Esophagus squamous epithelium (tissue), 5 donors: Measurements from ENCODE around the gene WNT1. TPM values are rescaled to one million over a fixed set of nuclear protein-coding genes. Genes with fewer than 3 reads are reported as not detected.

Experiments used
- DNase-seq: peaks from one replicate; lab custom pipeline; 2025; lab: John Stamatoyannopoulos, UW
- H3K27ac ChIP-seq, 4 donors: fragments of 200-600 bp; sonication (generic); one replicate each; pipeline ENCODE4 v1.5.1; 2016 to 2019; ENCODE audit warnings: mild to moderate bottlenecking in 1 of 4
- H3K27me3 ChIP-seq, 4 donors: fragments of 200-600 bp; sonication (generic); 1 replicate in 3 of 4; 2 replicates in 1 of 4; pipeline versions ENCODE4 v1.5.1 to v1.6.0; 2017 to 2021; ENCODE audit warnings: antibody characterized with exemption in 1 of 4
- H3K36me3 ChIP-seq, 3 donors: fragments of 200-600 bp; sonication (generic); one replicate each; pipeline ENCODE4 v1.5.1; 2016 to 2019
- H3K4me1 ChIP-seq, 3 donors: fragments of 200-600 bp; sonication (generic); one replicate each; pipeline ENCODE4 v1.5.1; 2017 to 2019
- H3K4me3 ChIP-seq, 4 donors: fragments of 200-600 bp; sonication (generic); 1 replicate in 3 of 4; 2 replicates in 1 of 4; pipeline ENCODE4 v1.5.1; 2016 to 2019; ENCODE audit warnings: mild to moderate bottlenecking in 2 of 4, moderate library complexity in 1 of 4
- H3K9me3 ChIP-seq, 3 donors: fragments of 200-600 bp; sonication (generic); one replicate each; pipeline ENCODE4 v1.5.1; 2016 to 2019
- POLR2A ChIP-seq, 4 donors: fragments of 450-650 bp; IDR thresholded peaks; one replicate each; pipeline ENCODE4 v1.6.1; 2017; ENCODE audit warnings: antibody characterized with exemption in 4 of 4, mild to moderate bottlenecking in 4 of 4, moderate library complexity in 3 of 4
- WGBS, 2 donors: methylation state at CpG; one replicate each; pipeline ENCODE4 v1.1.5; 2018; 5-methylcytosine and 5-hydroxymethylcytosine counted together
- intact Hi-C: fragments of 100-400 bp; cut with DNase I; formaldehyde crosslinking; loops from one replicate; pipeline ENCODE4 v1.15.0; 2022
- total RNA-seq, 4 donors: library from RNA; depleted of rRNA; stranded (reverse); fragments of >200 nt; gene quantifications; one replicate each; pipeline ENCODE4 v1.1.0, GENCODE V29; 2016
- TF ChIP-seq, protein P1 (sequence below), 6 experiments: fragments of 450-650 bp in 4 of 6; fragments of 200-600 bp in 2 of 6; sonication (generic) in 2 of 6; IDR thresholded peaks; one replicate each; pipeline ENCODE4 v1.5.1; 2016 to 2019; ENCODE audit warnings: antibody characterized with exemption in 6 of 6, mild to moderate bottlenecking in 4 of 6, moderate library complexity in 4 of 6
- donor health status: DM: yes; HTN: yes; CAD: no.

The WNT1 gene
- total RNA-seq, 4 donors from 2014 or later, result 0.41 TPM; not detected in 3

DNA sequence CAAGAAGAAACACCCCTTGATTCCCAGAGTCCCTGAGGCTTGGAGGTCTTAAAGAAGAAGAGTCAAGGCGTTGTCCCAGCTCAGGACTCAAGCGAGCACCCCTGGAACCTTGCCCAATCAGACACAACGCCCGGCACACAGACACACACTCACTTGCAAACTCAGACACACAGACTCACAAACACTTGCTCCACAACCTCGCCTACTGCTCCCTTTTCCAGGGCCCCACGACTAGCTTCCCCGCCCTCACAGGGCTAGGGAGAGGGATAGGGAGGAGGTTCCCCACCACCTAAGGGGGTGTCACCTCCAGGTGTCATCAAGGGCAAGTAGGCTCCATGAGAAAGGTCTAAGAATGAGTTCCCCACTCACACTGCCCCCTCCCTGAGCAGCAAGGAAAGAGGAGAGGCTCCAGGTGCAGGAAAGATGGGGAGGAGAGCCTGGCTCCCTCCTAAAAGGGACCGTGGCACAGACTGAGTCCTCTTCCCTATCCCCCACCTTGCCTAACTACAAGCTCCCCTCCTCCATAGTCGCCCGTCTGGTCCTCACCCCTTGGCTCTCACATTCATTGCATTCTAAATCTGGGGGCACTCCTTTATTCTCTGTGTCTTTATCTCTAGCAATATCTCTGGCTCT, 7.3 kb upstream of the WNT1 start:
- Histone ChIP-seq H3K27me3 (peaks cover 0 to 70% (median 21%) of the 10 kb centered on the region in 4 donors), H3K4me3 (peak overlapping the region in 3 of 4 donors; percentile 38 to 63 (median 40)), H3K4me1 (peaks cover 26 to 51% (median 31%) of the 10 kb centered on the region in 3 donors), H3K9me3 (no peaks in the 10 kb centered on the region), H3K27ac (no peak overlapping the region), H3K36me3 (no peaks in the 10 kb centered on the region)
- TF ChIP-seq, protein P1, sequence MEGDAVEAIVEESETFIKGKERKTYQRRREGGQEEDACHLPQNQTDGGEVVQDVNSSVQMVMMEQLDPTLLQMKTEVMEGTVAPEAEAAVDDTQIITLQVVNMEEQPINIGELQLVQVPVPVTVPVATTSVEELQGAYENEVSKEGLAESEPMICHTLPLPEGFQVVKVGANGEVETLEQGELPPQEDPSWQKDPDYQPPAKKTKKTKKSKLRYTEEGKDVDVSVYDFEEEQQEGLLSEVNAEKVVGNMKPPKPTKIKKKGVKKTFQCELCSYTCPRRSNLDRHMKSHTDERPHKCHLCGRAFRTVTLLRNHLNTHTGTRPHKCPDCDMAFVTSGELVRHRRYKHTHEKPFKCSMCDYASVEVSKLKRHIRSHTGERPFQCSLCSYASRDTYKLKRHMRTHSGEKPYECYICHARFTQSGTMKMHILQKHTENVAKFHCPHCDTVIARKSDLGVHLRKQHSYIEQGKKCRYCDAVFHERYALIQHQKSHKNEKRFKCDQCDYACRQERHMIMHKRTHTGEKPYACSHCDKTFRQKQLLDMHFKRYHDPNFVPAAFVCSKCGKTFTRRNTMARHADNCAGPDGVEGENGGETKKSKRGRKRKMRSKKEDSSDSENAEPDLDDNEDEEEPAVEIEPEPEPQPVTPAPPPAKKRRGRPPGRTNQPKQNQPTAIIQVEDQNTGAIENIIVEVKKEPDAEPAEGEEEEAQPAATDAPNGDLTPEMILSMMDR (IDR thresholded peaks at IDR 0.05), result no peak
- no peak for TF ChIP-seq POLR2A (IDR thresholded peaks at IDR 0.05)
- WGBS, 2 donors, result 17 to 19% methylated on average over 8 of the region's 10 CpGs
- intact Hi-C loops, result no loop called here
- DNase-seq, result no peak

DNA sequence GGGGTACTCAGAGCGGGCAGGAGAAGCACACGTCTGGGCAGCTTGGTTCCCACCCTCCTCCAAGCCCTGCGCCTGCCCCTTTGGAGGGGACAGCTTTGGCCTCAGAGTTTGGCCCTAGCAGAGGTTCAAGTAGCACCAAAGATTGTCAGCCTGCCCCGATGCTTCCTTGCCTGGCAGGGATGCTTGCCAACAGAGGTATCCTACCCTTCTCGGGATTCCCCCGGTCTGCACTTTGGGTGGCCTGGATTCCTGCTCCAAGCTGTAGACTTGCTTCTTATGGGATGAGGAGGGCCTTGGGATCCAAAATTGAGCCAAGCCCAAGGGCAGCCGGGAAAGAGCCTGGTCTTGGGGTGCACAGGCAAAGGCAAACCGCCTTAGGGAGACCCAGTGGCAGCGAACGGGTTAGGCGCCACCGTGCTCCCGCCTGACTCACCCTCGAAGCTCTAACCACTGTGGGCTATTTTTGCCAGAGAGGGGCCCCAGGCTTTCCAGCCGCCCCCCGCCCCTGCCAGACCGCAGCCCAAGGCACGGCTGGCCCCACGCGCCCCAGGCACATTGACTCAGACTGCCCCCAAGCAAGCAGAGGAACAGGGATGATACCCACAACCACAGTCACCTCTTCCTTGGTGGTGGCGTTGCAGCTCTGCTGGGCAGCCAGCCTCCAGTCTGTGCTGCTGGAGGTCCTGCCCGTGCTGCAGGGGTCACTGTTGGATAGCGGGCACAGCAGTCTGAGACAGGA, 5.7 kb upstream of the WNT1 start:
- H3K4me1 ChIP-seq, result peaks cover 26 to 51% (median 31%) of the 10 kb centered on the region in 3 donors
- H3K9me3 ChIP-seq, result no peaks in the 10 kb centered on the region
- 3 to 10% methylated on average over 6 to 11 of the region's 23 CpGs for WGBS, 2 donors
- intact Hi-C loops, result no loop called here
- H3K36me3 ChIP-seq, result no peaks in the 10 kb centered on the region
- peaks cover 0 to 86% (median 22%) of the 10 kb centered on the region in 4 donors for H3K27me3 ChIP-seq
- no peak for DNase-seq
- TF ChIP-seq, protein P1 (IDR thresholded peaks at IDR 0.05), result no peak
- TF ChIP-seq POLR2A (IDR thresholded peaks at IDR 0.05), result no peak
- H3K27ac ChIP-seq, result no peak overlapping the region
- H3K4me3 ChIP-seq, result no peak overlapping the region

- no peaks in the 10 kb centered on the region for H3K36me3 ChIP-seq
- TF ChIP-seq POLR2A (IDR thresholded peaks at IDR 0.05), result no peak
- TF ChIP-seq, protein P1 (IDR thresholded peaks at IDR 0.05), result no peak
- intact Hi-C loops, result no loop called here
- no peak overlapping the region for H3K4me3 ChIP-seq
- H3K4me1 ChIP-seq, result peaks cover 30 to 56% (median 36%) of the 10 kb centered on the region in 3 donors
- H3K27me3 ChIP-seq, result peaks cover 0 to 92% (median 26%) of the 10 kb centered on the region in 4 donors
- no peak for DNase-seq
- no peaks in the 10 kb centered on the region for H3K9me3 ChIP-seq
- peak overlapping the region in 1 of 4 donors; percentile 49 for H3K27ac ChIP-seq
- 60% methylated on average over 2 of the region's 3 CpGs; no CpG with 5 or more reads in 1 of the 2 donors for WGBS, 2 donors
Measured at GRCh38 chr12:48972952-48973483, 5.1 kb upstream of the WNT1 start.

DNA sequence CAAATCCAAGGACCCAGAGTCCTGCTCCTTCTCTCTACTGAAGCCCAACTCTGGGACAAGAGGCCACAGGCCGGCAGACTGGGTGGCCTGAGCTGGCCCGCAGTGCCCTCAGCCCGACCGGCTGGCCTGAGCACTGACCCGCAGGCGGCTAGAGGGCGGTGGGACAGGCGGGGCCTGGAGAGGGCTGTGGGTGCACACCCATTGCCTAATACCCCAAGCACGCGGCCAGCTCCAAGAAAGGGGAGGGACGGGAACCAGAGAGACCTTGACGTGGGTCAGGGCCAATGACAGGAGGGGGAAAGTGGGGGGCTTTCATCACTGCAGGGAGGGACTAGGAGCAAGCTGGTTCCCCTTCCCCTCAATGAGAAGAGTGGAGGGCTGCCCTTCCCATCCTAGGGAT, 4.6 kb upstream of the WNT1 start:
- intact Hi-C loops, result no loop called here
- no peak for TF ChIP-seq POLR2A (IDR thresholded peaks at IDR 0.05)
- TF ChIP-seq, protein P1 (IDR thresholded peaks at IDR 0.05), result no peak
- Histone ChIP-seq H3K4me3 (no peak overlapping the region), H3K9me3 (no peaks in the 10 kb centered on the region), H3K36me3 (no peaks in the 10 kb centered on the region), H3K27me3 (peaks cover 2 to 98% (median 30%) of the 10 kb centered on the region in 4 donors), H3K4me1 (peaks cover 35 to 61% (median 41%) of the 10 kb centered on the region in 3 donors), H3K27ac (peak overlapping the region in 1 of 4 donors; percentile 49)
- no peak for DNase-seq
- 45 to 52% methylated on average over 4 to 10 of the region's 12 CpGs for WGBS, 2 donors
